K562 (cell line): ENCODE results near the gene P2RX3. TPM values are rescaled to one million over a fixed set of nuclear protein-coding genes. Genes with fewer than 3 reads are reported as not detected.
A peak's percentile ranks its signal among the peaks of the same experiment; 100 is the strongest.

Experiments used
- ADNP ChIP-seq: fragments of 200-800 bp; sonication (Bioruptor generic); IDR thresholded peaks from 2 replicates; pipeline ENCODE4 v1.6.1; 2016; ENCODE audit warnings: missing genetic modification characterization, missing compliant biosample characterization
- ARID1B ChIP-seq: fragments of 450-650 bp; IDR thresholded peaks from 2 replicates; pipeline ENCODE4 v1.6.1; 2016; ENCODE audit warnings: antibody characterized with exemption, mild to moderate bottlenecking, inconsistent platforms
- ATF1 ChIP-seq, 2 experiments: fragments of 450-650 bp in 1 of 2; IDR thresholded peaks; 2 replicates each; pipeline ENCODE4 v1.6.1; 2016; ENCODE audit warnings: missing compliant biosample characterization in 1 of 2, missing genetic modification characterization in 1 of 2
- CHD1 ChIP-seq: fragments of 200-600 bp; sonication (generic); IDR thresholded peaks from one replicate; pipeline ENCODE4 v1.6.1; 2012; ENCODE audit warnings: mild to moderate bottlenecking, moderate library complexity, low read length, inconsistent platforms
- CHD4 ChIP-seq: fragments of 200-600 bp; sonication (generic); IDR thresholded peaks from 3 replicates; pipeline ENCODE4 v1.6.1; 2012; ENCODE audit warnings: low read depth, mild to moderate bottlenecking, mixed read lengths, low read length, inconsistent platforms; ENCODE audit not compliant: insufficient read depth, insufficient replicate concordance, poor library complexity, severe bottlenecking
- CTBP1 ChIP-seq: fragments of 450-650 bp; IDR thresholded peaks from 2 replicates; pipeline ENCODE4 v1.6.1; 2016; ENCODE audit warnings: borderline replicate concordance
- CXXC5 ChIP-seq: fragments of 250-450 bp; sonication (Bioruptor Pico); IDR thresholded peaks from 2 replicates; pipeline ENCODE4 v1.8.0; 2022; ENCODE audit warnings: inconsistent platforms, mild to moderate bottlenecking, moderate library complexity
- ELF2 ChIP-seq: fragments of 250-450 bp; sonication (Bioruptor Pico); IDR thresholded peaks from 2 replicates; pipeline ENCODE4 v1.5.0; 2021; ENCODE audit warnings: mild to moderate bottlenecking
- HMBOX1 ChIP-seq: sonication (generic); IDR thresholded peaks from 2 replicates; pipeline ENCODE4 v1.6.1; 2016
- ILK ChIP-seq: fragments of 450-650 bp; IDR thresholded peaks from 2 replicates; pipeline ENCODE4 v1.6.1; 2016; ENCODE audit warnings: missing genetic modification characterization, low read depth, mild to moderate bottlenecking, missing compliant biosample characterization, moderate library complexity, borderline replicate concordance
- JUN ChIP-seq, 2 experiments: sonication (generic) in 1 of 2; formaldehyde crosslinking in 1 of 2; IDR thresholded peaks; 2 replicates each; pipeline versions ENCODE4 v1.6.1 to v1.8.0; 2012 to 2022; ENCODE audit warnings: borderline replicate concordance in 2 of 2, mild to moderate bottlenecking in 2 of 2, improper control_type of control experiment in 1 of 2, low read depth in 1 of 2, low read length in 1 of 2, missing genetic modification reagents in 1 of 2
- MECOM ChIP-seq: fragments of 250-450 bp; sonication (Bioruptor Pico); IDR thresholded peaks from 2 replicates; pipeline ENCODE4 v1.8.0; 2022; ENCODE audit warnings: inconsistent platforms
- MYC ChIP-seq, 2 experiments: fragments of 250-450 bp in 1 of 2; sonication (Bioruptor Pico) in 1 of 2; IDR thresholded peaks; 2 replicates each; pipeline versions ENCODE4 v1.5.1 to v1.6.1; 2012 to 2021; ENCODE audit warnings: low read depth in 2 of 2, borderline replicate concordance in 1 of 2, improper control_type of control experiment in 1 of 2, low read length in 1 of 2, mild to moderate bottlenecking in 1 of 2, moderate library complexity in 1 of 2
- POLR2B ChIP-seq: fragments of 450-650 bp; IDR thresholded peaks from 2 replicates; pipeline ENCODE4 v1.6.1; 2018; ENCODE audit warnings: low read depth; ENCODE audit not compliant: partially characterized antibody
- SMARCA4 ChIP-seq: fragments of 450-650 bp; IDR thresholded peaks from 2 replicates; pipeline ENCODE4 v1.6.1; 2016
- SMARCE1 ChIP-seq: fragments of 450-650 bp; IDR thresholded peaks from 2 replicates; pipeline ENCODE4 v1.7.1; 2016; ENCODE audit warnings: mild to moderate bottlenecking
- STAT5B ChIP-seq: fragments of 250-450 bp; sonication (Bioruptor Pico); IDR thresholded peaks from 2 replicates; pipeline ENCODE4 v1.8.0; 2021; ENCODE audit warnings: mild to moderate bottlenecking, inconsistent platforms
- ZNF12 ChIP-seq: sonication (generic); formaldehyde crosslinking; IDR thresholded peaks from 2 replicates; pipeline ENCODE4 v1.4.0; 2020; ENCODE audit warnings: mild to moderate bottlenecking, missing genetic modification reagents
- ZNF316 ChIP-seq: fragments of 450-650 bp; IDR thresholded peaks from 2 replicates; pipeline ENCODE4 v1.6.1; 2016
- ZNF561 ChIP-seq: fragments of 450-650 bp; formaldehyde crosslinking; conservative IDR thresholded peaks from 2 replicates; pipeline ENCODE4 v1.4.0; 2020; ENCODE audit warnings: mild to moderate bottlenecking, moderate library complexity
- ZNF57 ChIP-seq: fragments of 450-650 bp; formaldehyde crosslinking; IDR thresholded peaks from 2 replicates; pipeline ENCODE4 v1.4.0; 2020; ENCODE audit warnings: mild to moderate bottlenecking, moderate library complexity
- polyA plus RNA-seq, 8 experiments: library from polyadenylated mRNA; depleted of rRNA in 4 of 8; stranded (reverse) in 5 of 8; unstranded in 3 of 8; fragments of >200 nt; fragmentation: Nextera tagmentation in 2 of 8; fragmentation: Illumina TruSeq in 1 of 8; extraction: Ambion mirVana in 2 of 8; extraction: Trizol in 1 of 8; gene quantifications; 2 replicates each; pipeline versions ENCODE4 v1.2.1 to v1.2.3, GENCODE V29; 2011 to 2014; ENCODE audit warnings: inconsistent platforms in 1 of 8, missing spikeins in 1 of 8
- total RNA-seq, 7 experiments: library from RNA; depleted of rRNA in 6 of 7; stranded (reverse); fragments of >200 nt in 6 of 7; fragmentation: Illumina TruSeq in 2 of 7; extraction: Trizol in 2 of 7; gene quantifications; 2 replicates each; pipeline versions ENCODE4 v1.2.1 to v1.2.3, GENCODE V29; 2011 to 2021; ENCODE audit warnings: low replicate concordance in 1 of 7
- TF ChIP-seq, protein P1 (sequence below): sonication (generic); formaldehyde crosslinking; IDR thresholded peaks from 2 replicates; pipeline ENCODE4 v1.8.1; 2023; ENCODE audit warnings: mild to moderate bottlenecking, missing genetic modification reagents
- TF ChIP-seq, protein P2 (sequence below): sonication (generic); formaldehyde crosslinking; IDR thresholded peaks from 2 replicates; pipeline ENCODE4 v1.8.0; 2022; ENCODE audit warnings: mild to moderate bottlenecking, missing genetic modification reagents

The P2RX3 gene
- total and polyA plus RNA-seq, 9 of the 15 experiments (the other 6 are each of a cell fraction or from before 2014, with no cell fraction given) = not detected

GRCh38 chr11:57358543-57358961, 20.4 kb downstream of the P2RX3 start (continued):
- TF ChIP-seq MYC (IDR thresholded peaks at IDR 0.05; ENCODE audit: low read depth, low read length) (0 out of 2 replicates have a peak, but pooled peaks have one; percentile 28), MYC (CRISPR knock-in tag; IDR thresholded peaks at IDR 0.05; ENCODE audit: borderline replicate concordance, low read depth) (no peak), POLR2B (no peak), ILK (tag) (no peak), ELF2 (CRISPR knock-in tag) (0 out of 2 replicates have a peak, but pooled peaks have one; percentile 22), ADNP (tag) (peak; percentile 95), ATF1 (CRISPR knock-in tag; IDR thresholded peaks at IDR 0.05) (no peak), ATF1 (tag; IDR thresholded peaks at IDR 0.05) (peak; percentile 68), SMARCE1 (peak; percentile 48; the same call in 1 of the 2 replicates), HMBOX1 (no peak), CHD1 (no peak), JUN (IDR thresholded peaks at IDR 0.05; ENCODE audit: borderline replicate concordance, low read depth, low read length) (peak; percentile 60; the same call in 1 of the 2 replicates), JUN (CRISPR knock-in tag; IDR thresholded peaks at IDR 0.05; ENCODE audit: borderline replicate concordance) (no peak), CTBP1 (peak; percentile 42; the same call in 1 of the 2 replicates), ZNF57 (CRISPR knock-in tag) (no peak), ARID1B (peak; percentile 52), ZNF316 (no peak), CXXC5 (CRISPR knock-in tag) (peak; percentile 28; the same call in 1 of the 2 replicates), MECOM (CRISPR knock-in tag) (peak; percentile 83), STAT5B (CRISPR knock-in tag) (no peak), SMARCA4 (0 out of 2 replicates have a peak, but pooled peaks have one; percentile 62), ZNF12 (CRISPR knock-in tag) (peak; percentile 40; the same call in 1 of the 2 replicates), ZNF561 (CRISPR knock-in tag) (no peak), CHD4 (peak; percentile 7)
- TF ChIP-seq, protein P1, sequence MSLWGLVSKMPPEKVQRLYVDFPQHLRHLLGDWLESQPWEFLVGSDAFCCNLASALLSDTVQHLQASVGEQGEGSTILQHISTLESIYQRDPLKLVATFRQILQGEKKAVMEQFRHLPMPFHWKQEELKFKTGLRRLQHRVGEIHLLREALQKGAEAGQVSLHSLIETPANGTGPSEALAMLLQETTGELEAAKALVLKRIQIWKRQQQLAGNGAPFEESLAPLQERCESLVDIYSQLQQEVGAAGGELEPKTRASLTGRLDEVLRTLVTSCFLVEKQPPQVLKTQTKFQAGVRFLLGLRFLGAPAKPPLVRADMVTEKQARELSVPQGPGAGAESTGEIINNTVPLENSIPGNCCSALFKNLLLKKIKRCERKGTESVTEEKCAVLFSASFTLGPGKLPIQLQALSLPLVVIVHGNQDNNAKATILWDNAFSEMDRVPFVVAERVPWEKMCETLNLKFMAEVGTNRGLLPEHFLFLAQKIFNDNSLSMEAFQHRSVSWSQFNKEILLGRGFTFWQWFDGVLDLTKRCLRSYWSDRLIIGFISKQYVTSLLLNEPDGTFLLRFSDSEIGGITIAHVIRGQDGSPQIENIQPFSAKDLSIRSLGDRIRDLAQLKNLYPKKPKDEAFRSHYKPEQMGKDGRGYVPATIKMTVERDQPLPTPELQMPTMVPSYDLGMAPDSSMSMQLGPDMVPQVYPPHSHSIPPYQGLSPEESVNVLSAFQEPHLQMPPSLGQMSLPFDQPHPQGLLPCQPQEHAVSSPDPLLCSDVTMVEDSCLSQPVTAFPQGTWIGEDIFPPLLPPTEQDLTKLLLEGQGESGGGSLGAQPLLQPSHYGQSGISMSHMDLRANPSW (CRISPR knock-in tag) = no peak
- TF ChIP-seq, protein P2, sequence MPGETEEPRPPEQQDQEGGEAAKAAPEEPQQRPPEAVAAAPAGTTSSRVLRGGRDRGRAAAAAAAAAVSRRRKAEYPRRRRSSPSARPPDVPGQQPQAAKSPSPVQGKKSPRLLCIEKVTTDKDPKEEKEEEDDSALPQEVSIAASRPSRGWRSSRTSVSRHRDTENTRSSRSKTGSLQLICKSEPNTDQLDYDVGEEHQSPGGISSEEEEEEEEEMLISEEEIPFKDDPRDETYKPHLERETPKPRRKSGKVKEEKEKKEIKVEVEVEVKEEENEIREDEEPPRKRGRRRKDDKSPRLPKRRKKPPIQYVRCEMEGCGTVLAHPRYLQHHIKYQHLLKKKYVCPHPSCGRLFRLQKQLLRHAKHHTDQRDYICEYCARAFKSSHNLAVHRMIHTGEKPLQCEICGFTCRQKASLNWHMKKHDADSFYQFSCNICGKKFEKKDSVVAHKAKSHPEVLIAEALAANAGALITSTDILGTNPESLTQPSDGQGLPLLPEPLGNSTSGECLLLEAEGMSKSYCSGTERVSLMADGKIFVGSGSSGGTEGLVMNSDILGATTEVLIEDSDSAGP (CRISPR knock-in tag) = no peak
